ENCODE measurements around the gene TAGLN. TPM values are rescaled to one million over a fixed set of nuclear protein-coding genes. Genes with fewer than 3 reads are reported as not detected.

Gene TAGLN
- total RNA-seq, 1 experiment from 2014 or later = 6.6 TPM

DNA sequence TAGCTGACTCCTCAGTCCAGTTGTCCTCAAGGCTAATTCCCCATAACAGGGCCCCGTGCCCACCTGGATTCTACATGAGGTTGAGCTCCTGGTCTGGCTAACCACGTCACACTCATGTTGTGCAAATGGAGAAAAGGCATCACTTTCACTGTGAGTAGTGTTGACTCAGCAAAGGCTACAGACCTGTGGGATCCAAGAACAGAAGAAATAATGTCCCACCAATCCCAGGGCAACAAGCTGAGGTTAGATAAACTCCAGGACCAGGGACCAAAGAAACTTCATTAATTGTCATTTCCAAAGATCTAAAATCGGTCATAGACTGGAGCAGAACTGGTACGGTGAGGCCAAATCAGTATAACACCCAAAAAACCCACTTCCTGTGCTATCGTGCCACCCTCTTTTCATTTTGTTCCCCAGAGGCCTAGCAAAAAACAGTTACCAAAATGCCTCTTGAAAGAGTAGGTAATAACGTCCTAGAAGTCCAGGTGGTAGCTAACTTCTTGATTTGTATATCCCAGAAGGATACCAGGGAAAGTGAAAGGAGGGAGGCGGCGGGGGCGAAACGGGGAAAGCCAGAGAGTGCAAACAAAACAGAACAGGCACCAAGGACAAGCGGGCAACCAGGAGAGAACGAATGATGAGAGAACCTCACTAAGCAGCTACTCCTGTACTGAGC lies 31.3 kb downstream of the TAGLN start:
- DNase-seq = no peak
- TF ChIP-seq CTCF (IDR thresholded peaks at IDR 0.05; ENCODE audit: unreplicated experiment) = no peak
- H3K36me3 Mint-ChIP-seq (ENCODE audit: insufficient read depth, unreplicated experiment) = peaks cover 42% of the 10 kb centered on the region
- H3K27me3 Mint-ChIP-seq (ENCODE audit: unreplicated experiment) = no peaks in the 10 kb centered on the region
- H3K9me3 Mint-ChIP-seq (ENCODE audit: low read depth, unreplicated experiment) = no peaks in the 10 kb centered on the region
- no TSS peak for BruUV-seq (replicated peaks)
- peak overlapping the region; percentile 40 for H3K27ac Mint-ChIP-seq (ENCODE audit: unreplicated experiment)
- intact Hi-C loops (cut with micrococcal nuclease; ENCODE audit: unreplicated experiment) = loop anchor here (5.0 kb wide), 1 partner anchor 87 kb away; the partner anchor contains the start of gene BACE1
- peak overlapping the region; percentile 100 for H3K4me3 Mint-ChIP-seq (ENCODE audit: low read depth, unreplicated experiment)
- CTCF ChIA-PET = no interaction called here
- peaks cover 14% of the 10 kb centered on the region for H3K4me1 Mint-ChIP-seq (ENCODE audit: low read depth, unreplicated experiment)

DNA sequence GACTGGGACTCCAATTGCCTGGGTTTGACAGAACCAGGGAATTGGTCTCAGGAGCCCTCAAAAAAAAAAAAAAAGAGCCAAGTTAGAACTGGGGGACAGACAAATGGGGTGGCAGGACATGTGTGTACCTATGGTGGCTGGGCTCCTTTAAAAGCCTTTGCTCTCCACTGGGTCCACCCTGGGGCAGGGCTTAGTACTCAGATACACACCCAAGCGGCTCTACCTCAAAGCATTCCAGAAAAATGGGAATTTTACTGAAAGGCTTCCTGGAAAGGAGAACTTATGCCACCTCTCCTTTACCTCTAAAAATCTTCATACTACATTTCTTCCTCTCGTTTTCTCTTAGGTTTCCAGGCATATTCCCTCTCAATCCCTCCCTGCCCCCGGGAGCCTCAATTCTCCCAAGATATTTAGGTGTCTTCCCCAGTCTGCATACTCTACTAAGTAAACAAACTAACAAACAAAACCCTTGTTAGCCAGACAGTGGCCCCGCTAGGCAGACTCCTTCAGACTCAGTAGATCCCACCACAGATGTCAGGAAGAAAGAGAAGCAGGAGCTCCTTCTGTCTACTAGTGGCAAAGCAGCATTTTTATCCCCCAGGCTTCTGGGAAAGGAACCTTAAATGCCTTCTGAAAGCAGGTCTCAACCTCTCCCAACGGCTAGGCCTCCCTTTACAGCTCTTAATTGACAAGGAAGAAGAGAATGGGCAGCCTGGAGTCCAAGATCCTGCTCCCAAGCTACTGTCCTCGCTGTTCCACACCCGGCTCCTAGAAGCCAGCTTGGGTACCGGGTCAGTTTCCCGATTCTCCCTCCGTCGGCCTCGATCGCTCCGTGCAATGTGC lies 32.0 kb downstream of the TAGLN start:
- intact Hi-C loops (cut with micrococcal nuclease; ENCODE audit: unreplicated experiment) = loop anchor here (5.0 kb wide), 1 partner anchor 86 kb away; the partner anchor contains the start of gene BACE1
- DNase-seq = no peak

GRCh38 chr11:117231842-117232091 lies 32.6 kb downstream of the TAGLN start, which contains the start of gene PCSK7:
TSS of gene PCSK7 (minus strand) at chr11:117232073. CDS start at chr11:117229844, 2,229 bp downstream.
- Mint-ChIP-seq H3K27me3 (ENCODE audit: unreplicated experiment) (no peaks in the 10 kb centered on the region), H3K4me3 (ENCODE audit: low read depth, unreplicated experiment) (peak within 1 kb of the TSS; percentile 100), H3K9me3 (ENCODE audit: low read depth, unreplicated experiment) (no peaks in the 10 kb centered on the region), H3K36me3 (ENCODE audit: insufficient read depth, unreplicated experiment) (peaks cover 34% of the 10 kb centered on the region), H3K27ac (ENCODE audit: unreplicated experiment) (peak within 1 kb of the TSS; percentile 91), H3K4me1 (ENCODE audit: low read depth, unreplicated experiment) (peaks cover 14% of the 10 kb centered on the region)
- DNase-seq = no peak
- intact Hi-C loops (cut with micrococcal nuclease; ENCODE audit: unreplicated experiment) = loop anchor here (5.0 kb wide), 1 partner anchor 86 kb away; the partner anchor contains the start of gene BACE1
- no TSS peak for BruUV-seq (replicated peaks)
- CTCF ChIA-PET = interaction anchor here (0.8 kb wide), 1 partner anchor 458 kb away, joined by 3 read pairs; no protein-coding TSS in a partner anchor
- no peak for TF ChIP-seq CTCF (IDR thresholded peaks at IDR 0.05; ENCODE audit: unreplicated experiment)

More for the DNA sequence above, 32.0 kb downstream of the TAGLN start:
- H3K4me3 Mint-ChIP-seq (ENCODE audit: low read depth, unreplicated experiment) = peak overlapping the region; percentile 100
- H3K27me3 Mint-ChIP-seq (ENCODE audit: unreplicated experiment) = no peaks in the 10 kb centered on the region
- H3K9me3 Mint-ChIP-seq (ENCODE audit: low read depth, unreplicated experiment) = no peaks in the 10 kb centered on the region
- peak overlapping the region; percentile 91 for H3K27ac Mint-ChIP-seq (ENCODE audit: unreplicated experiment)
- BruUV-seq (replicated peaks) = TSS peak; percentile 49
- TF ChIP-seq CTCF (IDR thresholded peaks at IDR 0.05; ENCODE audit: unreplicated experiment) = no peak
- CTCF ChIA-PET = interaction anchor here (0.8 kb wide), 1 partner anchor 458 kb away, joined by 3 read pairs; no protein-coding TSS in a partner anchor
- H3K36me3 Mint-ChIP-seq (ENCODE audit: insufficient read depth, unreplicated experiment) = peaks cover 39% of the 10 kb centered on the region
- H3K4me1 Mint-ChIP-seq (ENCODE audit: low read depth, unreplicated experiment) = peaks cover 14% of the 10 kb centered on the region

DNA sequence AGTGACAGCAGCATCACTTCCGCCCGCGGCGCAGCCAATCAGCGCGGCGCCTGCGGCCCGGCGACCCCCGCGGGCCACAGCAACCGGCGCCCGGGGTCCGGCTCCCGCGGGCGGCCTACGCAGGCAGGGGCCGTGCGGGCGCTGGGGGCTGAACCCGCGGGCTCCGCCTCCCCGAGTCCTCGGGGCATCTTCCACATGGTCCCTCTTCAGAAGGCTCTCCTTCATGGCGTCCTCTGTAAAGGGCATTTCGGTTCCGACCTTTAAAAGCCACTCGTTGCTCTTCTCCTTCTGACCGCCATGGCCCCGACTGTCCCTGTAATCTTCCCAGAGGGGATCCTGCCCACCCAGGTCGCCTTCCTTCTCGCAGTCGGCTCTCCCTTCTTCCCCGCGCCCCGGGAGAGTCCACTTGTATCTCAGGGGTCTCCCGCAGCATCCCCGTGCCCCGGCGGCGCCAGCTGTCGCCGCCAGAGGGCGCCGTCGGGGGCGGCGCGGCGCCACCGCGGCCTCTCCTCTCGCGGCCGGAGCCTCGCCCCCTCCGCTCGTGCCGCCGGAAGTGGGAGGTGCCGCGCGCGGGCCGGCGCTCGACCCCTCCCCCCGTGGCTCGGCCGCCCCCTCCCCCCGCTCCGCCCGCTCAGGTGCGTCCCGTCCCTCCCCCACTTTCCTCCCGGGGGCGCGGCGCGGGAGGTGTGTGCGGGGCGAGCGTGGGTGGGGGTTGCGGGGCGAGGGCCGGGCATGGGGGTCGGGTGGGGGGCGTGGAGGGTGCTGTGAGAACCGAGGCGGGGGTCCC lies 33.1 kb downstream of the TAGLN start, which contains the start of gene RNF214:
Gene RNF214, plus strand, starts transcription at position 580 of the 787 bp plus-strand sequence. CDS start 1,602 bp downstream, outside the sequence.
- CTCF ChIA-PET = no interaction called here
- Mint-ChIP-seq H3K9me3 (ENCODE audit: low read depth, unreplicated experiment) (no peaks in the 10 kb centered on the region), H3K4me3 (ENCODE audit: low read depth, unreplicated experiment) (peak within 1 kb of the TSS; percentile 100), H3K36me3 (ENCODE audit: insufficient read depth, unreplicated experiment) (peaks cover 30% of the 10 kb centered on the region), H3K27me3 (ENCODE audit: unreplicated experiment) (no peaks in the 10 kb centered on the region), H3K27ac (ENCODE audit: unreplicated experiment) (peak within 1 kb of the TSS; percentile 91), H3K4me1 (ENCODE audit: low read depth, unreplicated experiment) (peaks cover 14% of the 10 kb centered on the region)
- peak; percentile 83 for TF ChIP-seq CTCF (IDR thresholded peaks at IDR 0.05; ENCODE audit: unreplicated experiment)
- DNase-seq = peak; percentile 72
- no TSS peak for BruUV-seq (replicated peaks)
- intact Hi-C loops (cut with micrococcal nuclease; ENCODE audit: unreplicated experiment) = loop anchor here (5.0 kb wide), 1 partner anchor 85 kb away; the partner anchor contains the start of gene BACE1
